HG03159 (cell line): ENCODE results near the gene CA4.

Experiments
- ATAC-seq: cut with Tn5 transposase; IDR thresholded peaks from one replicate; pipeline ENCODE4 v1.9.1; 2021; ENCODE audit warnings: mild to moderate bottlenecking, moderate library complexity; ENCODE audit not compliant: unreplicated experiment

CA4 gene

GRCh38 chr17:60154616-60155426, 5.0 kb downstream of the CA4 start:
- ATAC-seq, result no peak

DNA sequence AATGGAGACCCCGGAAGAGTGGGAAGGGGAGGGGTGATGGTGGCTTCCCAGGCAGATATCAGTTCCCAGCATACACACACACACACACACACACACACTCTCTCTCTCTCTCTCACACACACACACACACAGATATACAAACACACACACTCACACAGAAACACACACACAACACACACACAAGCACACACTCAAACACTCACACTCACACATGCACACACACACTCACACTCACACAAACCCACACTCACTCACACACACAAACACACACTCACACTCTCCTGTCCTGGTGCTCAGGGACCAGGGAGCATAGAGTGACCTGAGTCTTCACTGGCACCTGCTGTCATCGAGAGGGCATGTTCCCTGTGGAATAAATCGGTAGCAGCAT, 5.6 kb downstream of the CA4 start:
- no peak for ATAC-seq

DNA sequence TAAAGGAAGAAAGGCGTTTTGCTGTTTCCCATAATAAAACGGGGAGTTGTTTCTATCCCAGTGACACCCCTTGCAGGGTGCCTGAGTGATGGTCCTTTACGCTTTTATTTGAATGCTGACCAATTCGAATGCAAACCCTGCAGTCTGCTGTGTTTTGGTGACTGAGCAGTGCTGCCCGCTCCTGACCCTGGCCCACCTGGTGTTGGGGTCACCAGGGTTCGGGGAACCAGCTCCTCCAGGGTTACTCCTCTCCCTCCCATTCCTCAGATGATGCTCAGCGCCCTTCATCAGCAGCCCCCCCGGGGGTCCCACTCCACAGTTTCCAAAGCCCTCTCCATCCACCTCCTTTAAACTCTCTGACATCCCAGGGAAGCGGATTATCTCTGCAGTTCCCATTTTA, 6.0 kb downstream of the CA4 start:
- no peak for ATAC-seq

- no peak for ATAC-seq
These were observed 7.0 kb downstream of the CA4 start for GRCh38 chr17:60156746-60157145.

- ATAC-seq, result no peak
These were observed 7.8 kb downstream of the CA4 start for GRCh38 chr17:60157487-60158040.

GRCh38 chr17:60158751-60159478, 9.1 kb downstream of the CA4 start:
- no peak for ATAC-seq

- no peak for ATAC-seq
These were observed 9.7 kb downstream of the CA4 start for GRCh38 chr17:60159479-60159866.

DNA sequence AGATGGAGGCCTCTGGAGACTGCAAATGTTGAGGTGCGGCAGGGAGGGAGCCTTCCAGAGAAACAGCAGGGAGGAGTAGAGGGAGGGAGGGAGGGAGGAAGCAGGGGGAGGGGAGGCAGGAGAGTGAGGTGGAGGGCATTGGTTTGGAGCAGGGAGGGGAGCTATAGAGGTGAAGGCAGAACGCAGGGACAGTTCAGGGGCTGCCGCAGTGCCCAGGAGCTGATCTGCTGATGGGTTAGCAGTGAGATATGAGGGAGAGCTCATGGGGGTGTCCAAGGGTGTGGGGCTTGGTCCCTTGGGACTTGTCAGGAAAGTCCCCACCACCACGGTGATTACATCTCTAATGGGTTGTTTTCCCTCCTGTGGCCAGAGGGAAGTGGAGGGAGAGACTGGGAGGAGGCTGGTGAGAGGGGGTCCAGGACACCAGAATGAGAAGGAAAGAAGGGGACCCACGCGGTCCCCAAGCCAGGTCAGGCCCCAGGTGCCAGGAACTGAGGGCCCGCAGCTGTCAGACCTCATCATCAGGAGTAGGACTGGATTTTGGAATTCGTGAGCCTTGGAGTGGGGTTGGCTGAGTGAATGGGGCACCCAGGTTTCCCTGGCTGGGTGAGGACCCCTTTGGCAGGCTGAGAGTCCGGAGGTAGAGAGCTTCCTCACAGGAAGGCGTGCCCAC, 11.2 kb downstream of the CA4 start:
- ATAC-seq, result no peak

DNA sequence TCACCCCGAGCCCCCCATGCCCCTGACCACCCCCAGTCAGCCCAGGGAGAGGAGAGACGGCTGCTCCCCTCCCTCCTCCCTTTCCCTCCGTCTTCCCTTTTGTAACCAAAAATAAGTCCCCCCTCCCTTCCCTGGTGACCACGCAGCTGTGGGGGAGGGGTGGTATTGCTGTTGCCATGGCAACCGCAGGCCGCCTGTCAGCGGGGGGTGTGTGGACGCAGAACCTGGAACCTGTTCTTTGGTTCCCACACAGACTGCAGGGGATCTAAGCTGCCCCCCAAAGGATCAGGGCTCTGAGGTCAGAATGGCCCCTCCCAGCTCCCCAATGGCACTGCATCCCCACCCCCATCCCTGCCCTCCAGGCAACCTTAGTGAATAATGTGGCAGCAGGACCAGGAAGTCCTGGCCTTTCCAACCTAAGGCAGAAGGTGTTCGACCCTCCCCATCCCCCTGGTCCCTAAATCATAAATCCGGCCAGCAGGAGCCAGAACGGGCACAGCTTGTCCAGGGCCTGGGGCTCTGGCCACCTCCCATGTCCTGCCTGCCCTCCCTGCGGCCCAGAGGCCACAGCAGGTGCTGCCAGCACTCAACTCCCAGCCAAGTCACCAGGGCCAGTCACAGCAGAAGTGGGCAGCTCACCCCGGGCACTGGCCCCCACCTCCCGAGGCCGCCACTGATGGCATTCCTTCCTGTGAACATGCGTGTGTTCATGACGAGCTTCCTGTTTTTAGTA, 12.0 kb downstream of the CA4 start:
- no peak for ATAC-seq

DNA sequence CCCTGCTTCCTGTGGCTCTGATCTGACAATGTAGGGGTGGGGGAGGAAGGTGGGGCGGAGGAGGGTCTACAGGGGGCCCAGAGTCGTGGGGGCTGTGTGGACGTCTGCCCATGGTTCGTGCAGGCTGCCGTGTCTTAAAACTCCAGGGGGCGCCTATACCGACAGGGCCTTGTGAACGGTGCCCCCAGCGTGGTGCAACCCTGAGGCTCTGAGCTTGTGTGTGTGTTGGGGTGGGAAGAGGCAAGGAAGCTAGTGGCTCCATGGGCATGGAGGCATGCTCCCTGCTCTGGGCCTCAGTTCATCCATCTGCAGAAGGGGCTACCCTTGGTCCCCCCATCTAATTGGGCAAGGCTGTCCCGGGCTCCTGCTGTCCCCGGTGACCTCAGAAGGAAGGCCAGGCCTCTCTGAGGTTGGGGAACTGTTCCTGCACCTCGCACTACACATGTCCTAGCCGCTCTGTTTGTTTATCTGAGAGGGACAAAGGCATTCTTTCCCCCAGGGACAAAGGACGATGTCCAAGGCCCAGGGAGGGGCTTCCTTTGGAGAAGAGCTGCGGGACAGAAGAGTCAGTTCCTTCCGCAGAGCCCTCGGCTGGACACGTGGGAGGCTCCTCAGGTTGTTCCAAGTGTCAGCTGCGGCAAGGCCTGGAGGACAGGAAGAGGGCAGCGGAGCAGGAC, 13.5 kb downstream of the CA4 start:
- no peak for ATAC-seq

GRCh38 chr17:60164164-60164563, 14.4 kb downstream of the CA4 start:
- no peak for ATAC-seq

DNA sequence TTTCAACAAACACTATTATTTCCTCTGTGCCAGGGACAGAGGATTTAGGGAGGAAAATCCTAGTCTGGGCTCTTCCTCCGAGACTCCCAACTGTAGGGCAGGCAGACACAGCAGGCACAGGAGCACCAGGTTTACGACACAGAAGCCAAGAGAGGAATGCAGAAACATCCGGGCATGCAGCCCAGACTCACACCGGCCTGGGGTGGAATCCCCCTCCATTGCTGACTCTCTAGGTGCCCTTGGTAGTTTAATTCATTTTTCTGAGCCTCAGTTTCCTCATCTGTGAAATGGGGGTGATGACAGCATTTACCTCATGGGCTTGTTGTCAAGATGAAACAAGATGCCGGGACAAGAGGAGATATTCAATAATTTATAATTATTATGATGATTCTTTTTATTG, 14.9 kb downstream of the CA4 start:
- no peak for ATAC-seq

DNA sequence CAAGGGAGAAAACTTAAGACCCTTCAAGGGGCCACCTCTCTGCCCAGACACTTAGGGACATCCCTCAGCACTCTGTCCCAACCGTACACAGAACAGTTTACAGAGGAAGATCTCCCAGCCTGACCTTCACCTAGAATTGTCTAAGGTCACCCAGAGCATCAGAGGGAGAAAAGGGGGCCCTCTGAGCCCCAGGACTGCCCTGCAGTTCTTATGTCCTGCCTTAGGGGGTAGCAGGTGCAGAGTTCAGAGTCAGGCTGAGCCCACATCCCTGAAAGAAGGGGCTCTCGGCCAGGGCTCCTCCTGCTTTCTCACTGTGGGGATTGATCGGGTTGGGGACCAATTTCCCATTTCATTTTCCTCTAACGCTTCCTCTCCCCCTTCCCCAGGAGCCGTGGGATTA, 15.4 kb downstream of the CA4 start:
- ATAC-seq, result no peak

DNA sequence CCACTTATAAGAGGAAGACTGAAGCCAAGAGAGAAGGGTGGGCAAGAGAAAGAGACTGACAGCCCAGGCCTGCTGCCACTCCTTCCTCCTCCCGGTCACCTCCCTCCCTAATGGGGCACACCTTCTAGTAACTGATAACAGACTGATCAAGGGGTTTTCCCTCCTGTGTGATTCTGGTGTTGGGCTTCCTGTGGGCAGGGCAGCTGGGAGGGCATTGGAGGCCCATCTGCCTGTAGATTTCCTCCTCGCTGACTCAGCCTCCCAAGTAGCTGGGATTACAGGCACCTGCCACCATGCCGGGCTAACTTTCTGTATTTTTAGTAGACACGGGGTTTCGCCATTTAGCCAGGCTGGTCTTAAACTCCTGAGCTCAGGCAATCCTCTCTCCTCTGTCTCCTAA, 16.2 kb downstream of the CA4 start:
- ATAC-seq, result no peak

DNA sequence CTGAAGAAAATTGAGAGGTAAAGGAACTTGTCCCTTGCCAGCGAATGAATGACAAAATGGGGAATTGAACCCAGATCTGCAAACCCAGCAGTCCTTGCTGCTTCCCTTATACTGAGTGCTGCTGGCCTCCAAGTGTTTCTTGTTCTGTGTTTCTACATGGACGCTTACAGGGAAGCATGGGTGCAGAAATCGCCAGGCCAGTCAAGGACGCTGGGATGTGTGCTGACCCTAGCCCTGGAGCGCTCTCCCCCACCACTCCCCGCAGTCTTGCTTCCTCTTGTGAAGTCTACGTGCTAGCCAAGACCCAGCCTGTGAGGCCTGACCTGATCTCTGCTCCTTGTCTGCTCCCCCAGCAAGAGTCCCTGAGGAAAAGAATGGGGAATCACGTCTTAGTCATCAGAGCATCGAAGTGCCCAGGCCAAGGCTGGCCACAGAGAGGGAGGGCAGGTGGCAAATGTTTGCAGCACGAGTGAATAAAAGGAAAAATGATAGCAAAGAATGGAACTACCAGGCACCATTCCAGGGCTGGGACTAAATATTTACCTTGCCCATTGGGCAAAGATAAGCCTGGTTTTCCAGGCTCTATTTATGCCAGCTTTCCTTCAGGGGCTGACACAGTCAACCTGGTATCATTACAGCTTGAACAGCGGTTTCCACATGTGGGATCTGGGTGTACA, 17.4 kb downstream of the CA4 start:
- no peak for ATAC-seq

DNA sequence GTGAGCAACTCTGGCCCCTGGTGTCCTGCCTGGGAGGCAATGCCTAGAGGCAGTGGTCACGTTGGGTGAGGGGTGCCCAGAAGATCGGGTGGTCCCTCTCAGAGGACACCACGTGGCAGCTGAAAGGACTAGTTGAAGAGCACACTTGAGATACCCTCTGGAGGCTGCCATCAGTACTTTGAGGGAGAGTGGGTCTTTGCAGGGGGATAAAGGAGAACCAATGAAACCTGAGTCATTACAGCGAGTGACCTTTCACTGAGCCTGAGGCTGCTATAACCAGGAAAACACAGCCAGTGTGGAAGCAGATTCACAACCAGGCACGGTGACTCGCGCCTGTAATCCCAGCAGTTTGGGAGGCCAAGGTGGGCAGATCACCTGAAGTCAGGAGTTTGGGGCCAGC, 18.9 kb downstream of the CA4 start:
- ATAC-seq, result no peak

- no peak for ATAC-seq
These were observed 20.4 kb downstream of the CA4 start for GRCh38 chr17:60169921-60170817.

- ATAC-seq, result no peak
These were observed 21.3 kb downstream of the CA4 start for GRCh38 chr17:60170835-60171752.
